ENCODE measurements around the gene SFXN2.

DNA sequence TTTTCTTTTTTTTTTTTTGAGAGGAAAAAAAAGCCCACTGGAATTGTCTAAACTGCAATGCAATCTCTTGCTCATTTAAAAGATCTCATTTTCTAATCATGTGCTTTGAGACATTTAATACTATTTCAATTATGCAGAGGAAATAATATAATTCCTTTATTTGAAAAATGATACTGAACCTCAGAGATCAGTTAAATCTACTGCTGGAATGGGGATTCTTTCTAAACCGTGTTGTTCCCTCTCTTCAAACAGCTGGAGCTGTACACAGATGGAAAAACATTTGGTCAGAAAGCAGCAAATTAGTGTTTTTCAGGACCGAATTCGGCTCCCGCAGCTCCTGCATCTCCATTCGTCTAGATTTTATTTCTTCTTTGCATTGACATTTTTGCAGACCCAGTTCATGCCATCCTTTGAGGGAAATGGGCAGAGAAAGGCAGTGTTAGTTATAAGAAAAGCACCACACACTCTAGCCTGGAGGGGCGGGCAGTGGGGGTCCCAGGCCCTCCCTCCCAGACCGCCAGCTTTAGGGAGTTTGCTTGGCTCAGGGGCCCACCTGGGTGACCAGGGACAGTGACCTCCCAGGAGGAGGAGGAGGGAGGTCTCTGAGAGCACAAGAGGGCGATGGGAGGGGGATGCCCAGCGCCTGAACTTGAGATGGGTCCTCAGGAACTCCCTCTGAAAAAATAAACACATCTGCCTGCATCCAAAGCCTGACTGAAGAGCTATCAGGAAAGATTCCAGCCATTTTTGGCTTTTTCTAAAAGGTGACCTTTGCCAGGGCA, 37.7 kb upstream of the SFXN2 start:
- no peak for TF ChIP-seq CTCF (IDR thresholded peaks at IDR 0.05 in 4 of 5, conservative IDR thresholded peaks at IDR 0.05 in 1 of 5)
- no peak for TF ChIP-seq POLR2A (IDR thresholded peaks at IDR 0.05)

All from gastrocnemius medialis (tissue), 4 donors.